Measurements from ENCODE around the gene LSP1.

The LSP1 gene

DNA sequence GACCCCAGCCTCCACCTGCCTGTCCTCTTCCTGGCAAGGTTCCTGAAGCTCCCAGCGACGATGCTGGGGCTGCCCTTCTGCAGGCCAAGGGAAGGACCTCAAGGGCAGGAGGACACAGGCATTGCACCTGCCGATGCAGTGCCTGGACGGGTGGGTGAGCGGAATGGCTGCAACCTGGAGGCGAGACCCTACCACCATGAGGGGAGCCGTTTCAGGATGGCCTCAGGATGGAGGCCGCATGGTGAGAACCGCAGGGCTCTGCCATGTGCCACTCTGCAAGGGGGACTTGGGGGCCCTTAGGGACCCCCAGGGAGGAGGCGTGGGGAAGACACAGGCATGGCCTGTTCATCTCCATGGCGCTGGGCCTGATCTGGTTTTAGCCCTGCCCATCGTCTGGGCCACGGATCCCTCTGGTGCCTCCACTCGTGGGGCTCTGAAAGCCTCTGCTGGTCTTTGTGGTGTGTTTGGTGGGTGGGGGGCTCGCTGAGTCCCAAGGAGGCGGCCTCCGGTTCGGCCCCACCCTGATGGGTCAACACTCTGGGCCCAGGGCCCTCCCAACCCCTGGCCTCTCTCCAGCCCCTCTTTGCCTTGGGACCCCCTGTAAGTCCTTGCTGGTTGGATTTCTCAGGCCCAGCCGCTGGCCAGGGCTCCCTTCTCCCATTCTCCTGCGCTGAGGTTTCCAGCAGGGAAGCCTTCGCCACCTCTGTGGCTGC is 1.3 kb upstream of the LSP1 start:
- no peak for DNase-seq

DNA sequence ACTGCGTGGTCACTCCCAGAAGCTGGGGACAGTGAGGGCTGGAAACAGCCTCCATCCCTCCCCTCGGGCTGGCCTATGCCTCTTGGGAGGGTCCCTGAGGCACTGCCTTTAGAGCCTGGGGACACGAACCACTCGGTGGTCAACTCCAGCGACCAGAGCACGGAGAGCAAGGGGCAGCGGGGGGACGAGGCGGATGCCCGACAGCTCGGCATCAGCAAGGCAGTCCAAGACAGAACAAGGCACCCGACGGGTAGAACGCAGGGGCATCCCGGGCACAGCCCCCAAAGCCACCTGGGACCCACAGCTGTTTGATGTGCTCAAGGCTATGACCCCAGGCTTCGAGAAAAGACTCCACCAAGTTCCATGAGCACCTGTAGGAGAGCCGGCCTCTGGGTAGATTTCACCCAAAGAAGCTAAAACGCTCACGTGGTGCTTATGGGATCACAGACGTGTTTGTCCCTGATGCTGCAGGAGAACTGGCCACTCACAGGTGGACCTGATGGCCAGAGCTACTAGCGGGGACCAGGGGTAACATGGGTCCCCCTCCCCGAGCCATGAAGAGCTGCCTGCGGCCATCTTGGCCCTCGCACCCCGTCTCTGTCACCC is 510 bp upstream of the LSP1 start:
- DNase-seq, result no peak

GRCh38 chr11:1853376-1854131 is 670 bp downstream of the LSP1 start:
- no peak for DNase-seq

GRCh38 chr11:1854132-1854948 is 1.5 kb downstream of the LSP1 start:
- DNase-seq, result no peak

DNA sequence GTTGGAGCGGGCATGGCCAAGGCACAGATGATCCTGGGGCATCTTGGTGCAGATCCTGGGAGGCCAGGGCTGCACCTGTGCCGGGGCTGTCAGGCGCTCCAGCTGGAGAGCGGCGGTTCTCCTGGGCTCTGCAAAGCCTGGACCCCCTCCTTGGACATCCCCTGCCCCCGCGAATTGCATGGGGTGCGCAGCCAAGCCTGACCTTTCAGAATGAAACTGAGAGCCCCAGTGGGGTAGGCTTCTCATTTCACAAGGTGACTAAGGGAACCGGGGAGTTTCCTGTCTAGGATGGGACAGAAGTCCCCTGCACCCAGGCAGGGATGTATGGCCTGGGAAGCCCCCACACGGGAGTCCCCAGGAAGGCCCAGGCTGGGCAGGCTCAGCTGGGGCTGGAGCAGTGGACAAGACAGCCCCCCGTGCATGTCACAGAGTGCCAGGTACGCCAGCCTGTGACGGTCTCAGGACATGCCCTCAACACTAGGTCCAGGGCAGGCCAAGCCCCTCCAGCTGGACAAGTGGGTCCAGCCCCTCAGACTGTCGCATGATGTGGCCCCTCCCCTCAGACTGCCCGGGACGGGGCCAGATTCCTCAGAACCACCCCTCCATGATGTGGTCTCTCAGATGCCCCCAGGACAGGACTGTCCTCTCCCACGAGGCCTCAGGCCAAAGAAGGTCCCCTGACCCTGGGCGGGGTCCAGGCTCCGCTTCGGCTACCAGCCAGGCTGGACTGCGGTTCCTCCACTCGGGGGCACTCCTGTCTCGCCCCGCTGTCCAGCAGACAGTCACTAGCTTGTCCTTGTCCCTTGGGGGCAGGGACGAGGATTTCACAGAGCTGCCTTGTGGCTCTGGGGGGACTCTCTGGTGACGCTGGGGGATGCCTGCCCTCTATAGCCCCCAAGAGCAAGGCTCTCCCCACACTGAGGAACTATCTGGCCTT is 2.3 kb downstream of the LSP1 start:
- DNase-seq, result no peak

- no peak for DNase-seq
Measured at GRCh38 chr11:1855886-1856265, 3.0 kb downstream of the LSP1 start.

DNA sequence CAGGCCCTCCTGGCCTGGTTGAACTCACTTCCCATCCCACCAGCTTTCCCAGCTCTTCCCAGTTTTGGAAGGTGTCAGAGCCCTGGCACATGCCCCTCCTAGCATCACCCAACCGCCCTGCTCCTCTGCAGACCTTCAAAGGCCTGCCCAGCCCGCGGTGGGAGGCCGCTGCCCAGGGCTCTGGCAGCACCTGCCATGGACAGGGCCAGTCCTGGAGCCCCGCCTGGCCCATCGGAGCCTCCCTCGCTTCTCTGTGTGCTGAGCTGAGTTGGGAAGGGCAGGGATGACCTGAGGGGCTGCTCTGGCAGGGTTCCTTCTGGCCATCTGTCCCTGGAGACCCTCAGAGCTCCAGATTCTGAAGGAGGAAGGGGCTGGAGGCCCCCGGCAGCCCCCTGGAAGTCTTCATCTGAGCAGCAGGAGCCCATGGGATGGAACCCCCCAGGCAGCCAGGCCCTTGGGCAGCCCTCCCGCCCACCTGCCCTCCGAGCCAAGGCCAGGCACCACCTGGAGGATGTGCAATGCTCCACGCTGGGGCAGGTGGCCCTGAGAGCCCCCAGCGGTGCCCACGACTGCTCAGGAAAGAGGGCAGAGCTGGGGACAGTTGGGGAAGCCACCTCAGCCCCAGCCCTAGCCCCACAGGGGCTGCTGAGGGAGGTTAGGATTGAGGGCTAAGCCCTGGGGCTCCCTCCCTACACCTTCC is 3.6 kb downstream of the LSP1 start:
- no peak for DNase-seq

- no peak for DNase-seq
Measured at GRCh38 chr11:1857064-1857463, 4.2 kb downstream of the LSP1 start.

- no peak for DNase-seq
Measured at GRCh38 chr11:1858154-1858553, 5.3 kb downstream of the LSP1 start.

DNA sequence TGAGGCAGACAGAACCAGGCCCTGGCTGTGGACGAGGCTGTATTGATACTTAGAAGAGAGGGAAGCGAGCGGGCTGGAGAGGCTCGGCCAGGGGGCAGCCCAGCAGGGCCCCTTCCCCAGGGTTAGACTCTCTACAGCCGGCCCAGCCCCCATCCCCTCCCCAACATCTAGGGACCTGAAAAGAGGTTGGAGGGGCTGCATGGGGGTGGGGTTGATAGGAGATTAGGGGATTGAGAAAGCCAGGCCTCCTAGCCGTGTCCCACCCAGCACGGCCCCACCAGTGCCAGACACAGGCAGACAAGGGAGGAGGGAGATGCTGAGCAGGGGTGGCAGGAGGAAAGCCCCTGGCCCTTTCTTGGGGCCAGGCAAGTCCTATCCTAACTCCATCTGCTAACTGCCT is 5.7 kb downstream of the LSP1 start:
- DNase-seq, result no peak

GRCh38 chr11:1859004-1859403 is 6.1 kb downstream of the LSP1 start:
- DNase-seq, result no peak

GRCh38 chr11:1860108-1860507 is 7.2 kb downstream of the LSP1 start:
- DNase-seq, result no peak

DNA sequence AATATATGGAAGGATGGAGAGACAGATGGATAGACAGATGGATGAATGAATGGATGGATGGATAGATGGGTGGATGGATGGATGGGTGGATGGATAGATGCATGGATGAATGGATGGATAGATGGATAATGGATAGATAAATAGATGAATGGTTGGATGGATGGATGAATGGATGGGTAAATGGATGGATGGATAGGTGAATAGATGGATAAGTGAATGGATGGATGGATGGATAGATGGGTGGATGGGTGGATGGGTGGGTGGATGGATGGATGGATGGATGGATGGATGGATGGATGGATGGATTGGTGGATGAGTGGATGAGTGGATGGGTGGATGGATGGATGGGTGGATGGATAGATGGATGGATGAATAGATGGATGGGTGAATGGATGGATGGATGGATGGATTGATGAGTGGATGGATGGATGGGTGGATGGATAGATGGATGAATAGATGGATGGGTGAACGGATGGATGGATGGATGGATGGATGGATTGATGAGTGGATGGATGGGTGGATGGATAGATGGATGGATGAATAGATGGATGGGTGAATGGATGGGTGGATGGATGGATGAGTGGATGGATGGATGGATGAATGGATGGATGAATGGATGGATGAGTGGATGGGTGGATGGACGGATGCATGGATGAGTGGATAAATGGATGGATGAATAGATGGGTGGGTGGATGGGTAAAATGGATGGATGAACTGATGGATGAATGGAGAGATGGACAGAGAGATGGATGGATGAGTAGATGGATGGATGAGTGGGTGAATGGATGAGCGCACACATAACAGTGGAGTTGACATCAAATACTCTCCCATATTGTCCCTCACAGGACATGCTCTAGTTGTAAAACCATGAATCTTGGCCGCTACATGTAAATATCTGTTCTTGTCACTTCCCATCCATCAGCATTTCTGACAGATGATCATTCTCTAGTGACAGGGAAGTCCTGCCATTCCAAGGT is 8.8 kb downstream of the LSP1 start:
- DNase-seq, result no peak

DNA sequence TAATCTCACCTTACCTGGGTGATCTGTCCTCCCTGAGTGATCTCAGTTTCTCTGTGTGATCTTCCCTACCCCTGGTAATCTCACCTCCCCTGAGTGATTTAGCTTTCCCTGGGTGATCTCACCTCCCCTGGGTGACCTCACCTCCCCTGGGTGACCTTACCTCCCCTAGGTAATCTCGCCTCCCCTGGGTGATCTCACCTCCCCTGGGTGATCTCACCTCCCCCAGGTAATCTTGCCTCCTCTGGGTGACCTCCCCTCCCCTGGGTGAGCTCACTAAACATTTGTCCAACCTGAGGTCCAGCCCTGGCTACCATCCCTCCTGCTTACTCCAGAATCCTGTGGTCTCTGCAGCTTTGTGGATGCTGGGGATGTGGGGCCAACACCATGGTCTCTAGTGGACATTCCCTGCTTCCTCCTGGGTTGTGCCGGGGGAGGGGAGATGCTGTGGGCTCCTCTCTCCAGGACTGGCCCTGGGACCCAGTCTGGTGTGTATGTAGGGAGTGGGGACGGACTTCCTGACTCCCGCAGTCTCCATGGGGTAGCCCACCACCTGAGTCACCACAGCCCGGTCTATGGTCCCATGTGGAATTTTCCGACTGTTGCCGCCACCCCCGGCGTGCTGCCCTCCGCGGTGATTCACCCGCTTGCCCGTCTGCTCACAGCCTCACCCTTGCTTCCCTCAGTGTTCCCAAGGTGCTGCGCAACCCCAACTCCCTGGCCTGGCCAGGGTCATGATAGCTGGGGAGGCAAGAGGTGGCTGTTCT is 9.9 kb downstream of the LSP1 start:
- DNase-seq, result no peak

DNA sequence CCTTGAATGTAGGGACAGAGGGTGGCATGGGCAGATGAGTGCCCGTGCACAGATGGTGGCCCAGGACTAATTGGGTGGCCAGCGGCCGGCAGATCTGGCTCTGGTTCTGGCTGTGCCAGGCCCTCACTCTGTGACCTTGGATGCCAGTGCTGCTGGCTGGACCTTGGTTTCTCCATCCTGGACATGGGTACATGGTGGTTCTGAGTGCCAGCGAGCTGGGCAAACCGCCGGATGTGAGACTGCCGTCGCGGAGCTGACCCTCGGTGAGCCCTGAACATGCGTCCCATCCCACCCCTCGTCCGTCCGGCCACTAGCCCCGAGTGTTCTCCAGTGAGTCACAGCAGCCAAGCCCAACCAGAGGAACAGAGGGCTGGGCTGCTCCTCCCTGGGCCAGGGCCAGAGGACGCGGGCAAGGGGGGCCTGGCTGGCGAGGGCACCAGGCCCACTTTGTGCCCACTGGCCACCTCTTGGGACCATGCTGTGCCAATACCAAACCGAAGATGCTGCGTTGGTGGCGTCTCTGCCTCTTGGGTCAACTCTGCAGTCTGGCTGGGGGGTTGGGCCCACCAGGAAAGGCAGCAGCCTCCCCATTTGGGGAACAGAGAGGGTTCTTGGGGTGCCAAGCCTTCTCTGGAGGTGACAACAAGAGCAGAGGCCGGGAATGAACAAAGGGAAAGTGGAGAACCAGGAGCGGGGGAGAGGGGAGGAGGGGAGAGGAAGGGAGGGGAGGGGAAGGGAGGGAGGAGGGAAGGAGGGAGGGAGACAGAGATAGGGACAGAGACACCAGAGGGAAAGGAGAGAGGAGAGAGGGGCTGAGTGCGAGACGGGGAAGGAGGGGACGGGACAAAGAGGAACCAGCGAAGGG is 10.7 kb downstream of the LSP1 start:
- DNase-seq, result no peak

GRCh38 chr11:1864231-1864630 is 11.3 kb downstream of the LSP1 start:
- no peak for DNase-seq

DNA sequence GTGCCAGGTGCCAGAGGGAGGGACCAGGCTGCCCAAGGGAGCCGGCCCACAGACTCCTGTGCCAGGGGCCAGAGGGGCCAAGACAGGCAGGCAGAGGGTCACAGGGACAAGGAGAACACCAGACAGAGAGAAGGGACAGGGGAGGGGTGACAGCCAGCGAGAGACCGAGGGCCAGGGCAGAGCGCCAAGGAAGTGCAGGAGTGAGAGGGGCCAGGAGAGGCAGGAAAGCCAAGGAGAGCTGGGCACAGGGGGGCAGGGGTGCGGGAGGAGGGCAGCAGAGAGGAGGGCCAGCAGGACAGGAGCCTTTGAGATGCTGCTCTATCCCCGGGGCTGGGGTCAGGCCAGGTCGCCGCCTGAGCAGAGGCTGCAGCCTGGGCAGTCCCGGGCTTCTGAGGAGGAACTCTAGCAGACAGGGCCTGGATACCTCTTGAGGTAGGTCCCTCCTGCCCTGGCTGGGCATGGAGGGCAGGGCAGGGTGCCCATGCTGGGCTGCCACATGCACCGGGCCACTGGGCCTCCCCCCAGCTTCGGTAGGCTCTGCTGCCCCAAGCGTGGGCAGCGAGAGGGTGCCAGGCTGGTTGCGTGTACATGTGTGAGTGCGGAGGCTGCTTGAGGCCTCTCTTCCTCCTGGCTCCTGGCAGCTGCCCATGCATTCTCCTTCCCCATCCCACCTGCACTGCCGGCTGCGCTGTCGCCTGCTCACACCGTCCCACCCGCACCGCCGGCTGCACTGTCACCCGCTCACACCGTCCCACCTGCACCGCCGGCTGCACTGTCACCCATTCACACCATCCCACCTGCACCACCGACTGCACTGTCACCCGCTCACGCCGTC is 12.2 kb downstream of the LSP1 start:
- DNase-seq, result no peak

- DNase-seq, result no peak
Measured at GRCh38 chr11:1866226-1866625, 13.3 kb downstream of the LSP1 start.
